Thyroid gland (tissue), 4 donors: Measurements from ENCODE around the gene DDX50. TPM values are rescaled to one million over a fixed set of nuclear protein-coding genes. Genes with fewer than 3 reads are reported as not detected.

Experiments
- DNase-seq, 2 donors: peaks; one replicate each; pipeline ENCODE4 v3.0.0-alpha.2; 2019
- H3K27ac ChIP-seq, 3 donors: fragments of 200-600 bp; sonication (generic); 1 replicate in 2 of 3; 2 replicates in 1 of 3; pipeline ENCODE4 v1.5.1; 2016 to 2019; ENCODE audit warnings: mild to moderate bottlenecking in 1 of 3, moderate library complexity in 1 of 3
- H3K27me3 ChIP-seq: fragments of 200-600 bp; sonication (generic); one replicate; pipeline ENCODE4 v1.5.1; 2019
- H3K36me3 ChIP-seq, 2 donors: fragments of 200-600 bp; sonication (generic); one replicate each; pipeline ENCODE4 v1.5.1; 2016 to 2019
- H3K4me1 ChIP-seq, 2 donors: fragments of 200-600 bp; sonication (generic); one replicate each; pipeline ENCODE4 v1.5.1; 2017 to 2019
- H3K4me3 ChIP-seq, 3 donors: fragments of 200-600 bp; sonication (generic); replicated peaks in 1 of 3; 1 replicate in 2 of 3; 2 replicates in 1 of 3; pipeline ENCODE4 v1.5.1; 2016; ENCODE audit warnings: mild to moderate bottlenecking in 1 of 3
- H3K9me3 ChIP-seq: fragments of 200-600 bp; sonication (generic); one replicate; pipeline ENCODE4 v1.5.1; 2017
- CTCF ChIP-seq, 6 experiments: fragments of 200-600 bp in 3 of 6; fragments of 450-650 bp in 3 of 6; sonication (generic) in 3 of 6; IDR thresholded peaks; one replicate each; pipeline ENCODE4 v1.5.1; 2016 to 2019; ENCODE audit warnings: antibody characterized with exemption in 6 of 6, mild to moderate bottlenecking in 2 of 6, inconsistent platforms in 1 of 6, moderate library complexity in 1 of 6
- POLR2A ChIP-seq, 2 donors: fragments of 450-650 bp; IDR thresholded peaks; one replicate each; pipeline ENCODE4 v1.6.1; 2017; ENCODE audit warnings: antibody characterized with exemption in 2 of 2, mild to moderate bottlenecking in 2 of 2, moderate library complexity in 1 of 2
- WGBS, 2 donors: methylation state at CpG; one replicate each; pipeline ENCODE4 v1.1.5; 2017; 5-methylcytosine and 5-hydroxymethylcytosine counted together
- intact Hi-C: fragments of 100-400 bp; cut with DNase I; formaldehyde crosslinking; loops from one replicate; pipeline ENCODE4 v1.15.1; 2023
- total RNA-seq, 4 donors: library from RNA; depleted of rRNA; stranded (reverse); fragments of >200 nt; gene quantifications; one replicate each; pipeline ENCODE4 v1.2.3, GENCODE V29; 2016

Gene DDX50
- total RNA-seq, 4 donors from 2014 or later: 36.3 to 51.3 (median 41.7) TPM

GRCh38 chr10:68871105-68871711 lies 29.9 kb upstream of the DDX50 start:
- intact Hi-C loops: no loop called here
- DNase-seq: peak; percentile 38 to 44

GRCh38 chr10:68871731-68872342 lies 29.3 kb upstream of the DDX50 start:
- intact Hi-C loops: no loop called here
- H3K27ac ChIP-seq: peak overlapping the region; percentile 80 to 95 (median 95)

More at GRCh38 chr10:68871105-68871711, 29.9 kb upstream of the DDX50 start:
- WGBS, 2 donors: 39 to 46% methylated on average over 6 of the region's 6 CpGs
- Histone ChIP-seq H3K4me3 (no peak overlapping the region), H3K9me3 (no peaks in the 10 kb centered on the region), H3K36me3 (no peaks in the 10 kb centered on the region), H3K27ac (peak overlapping the region; percentile 80 to 83 (median 82)), H3K4me1 (peaks cover 29 to 33% of the 10 kb centered on the region in 2 donors), H3K27me3 (no peaks in the 10 kb centered on the region)
- TF ChIP-seq POLR2A (IDR thresholded peaks at IDR 0.05) (no peak), CTCF (IDR thresholded peaks at IDR 0.05) (no peak)

GRCh38 chr10:68876246-68877138 lies 24.6 kb upstream of the DDX50 start:
- intact Hi-C loops: no loop called here
- DNase-seq: peak; percentile 42 to 45
- TF ChIP-seq POLR2A (IDR thresholded peaks at IDR 0.05) (no peak), CTCF (IDR thresholded peaks at IDR 0.05) (no peak)
- peaks cover 19 to 34% of the 10 kb centered on the region in 2 donors for H3K4me1 ChIP-seq
- H3K27me3 ChIP-seq: no peaks in the 10 kb centered on the region
- no peaks in the 10 kb centered on the region for H3K9me3 ChIP-seq
- H3K4me3 ChIP-seq: no peak overlapping the region
- H3K36me3 ChIP-seq: no peaks in the 10 kb centered on the region
- H3K27ac ChIP-seq: peak overlapping the region; percentile 55 to 85 (median 83)
- WGBS, 2 donors: 47 to 48% methylated on average over 15 of the region's 15 CpGs

More at GRCh38 chr10:68871731-68872342, 29.3 kb upstream of the DDX50 start:
- 19 to 26% methylated on average over 5 of the region's 5 CpGs for WGBS, 2 donors
- Histone ChIP-seq H3K9me3 (no peaks in the 10 kb centered on the region), H3K27me3 (no peaks in the 10 kb centered on the region), H3K4me1 (peaks cover 32 to 38% of the 10 kb centered on the region in 2 donors), H3K36me3 (no peaks in the 10 kb centered on the region), H3K4me3 (no peak overlapping the region)
- DNase-seq: peak; percentile 53 to 55
- TF ChIP-seq POLR2A (IDR thresholded peaks at IDR 0.05) (peak in 1 of 2 donors; percentile 37), CTCF (IDR thresholded peaks at IDR 0.05) (peak in 1 of 6 experiments; percentile 16)

- H3K4me3 ChIP-seq: no peak overlapping the region
- no peak for DNase-seq
- TF ChIP-seq POLR2A (IDR thresholded peaks at IDR 0.05) (no peak), CTCF (IDR thresholded peaks at IDR 0.05) (no peak)
- H3K27ac ChIP-seq: peak overlapping the region in 2 of 3 donors; percentile 83 to 85
- no peaks in the 10 kb centered on the region for H3K9me3 ChIP-seq
- H3K27me3 ChIP-seq: no peaks in the 10 kb centered on the region
- intact Hi-C loops: no loop called here
- no peaks in the 10 kb centered on the region for H3K36me3 ChIP-seq
- WGBS, 2 donors: 93% methylated on average over 1 of the region's 1 CpG
- peaks cover 14 to 29% of the 10 kb centered on the region in 2 donors for H3K4me1 ChIP-seq
Measured at GRCh38 chr10:68877482-68878110, 23.5 kb upstream of the DDX50 start.
